ENCODE measurements around the gene HSF4. TPM values are rescaled to one million over a fixed set of nuclear protein-coding genes. Genes with fewer than 3 reads are reported as not detected.

HSF4 gene
- total RNA-seq, 2 donors from 2014 or later, result 63.4 to 87.7 TPM

- Mint-ChIP-seq H3K27me3 (ENCODE audit: low read depth) (peaks cover 61% of the 10 kb centered on the region), H3K9me3 (no peaks in the 10 kb centered on the region), H3K27ac (no peak overlapping the region), H3K4me3 (no peak overlapping the region), H3K4me1 (ENCODE audit: low read depth) (peaks cover 30% of the 10 kb centered on the region), H3K36me3 (ENCODE audit: insufficient read depth in 2 of 2) (no peaks in the 10 kb centered on the region)
- ATAC-seq (replicated peaks in 1 of 2), result no peak
- no peak for DNase-seq
These were observed 12.1 kb downstream of the HSF4 start for GRCh38 chr16:67176662-67177061.

GRCh38 chr16:67177743-67178699, 13.5 kb downstream of the HSF4 start:
- Mint-ChIP-seq H3K4me3 (peak overlapping the region; percentile 65 to 67), H3K27me3 (ENCODE audit: low read depth) (peaks cover 47% of the 10 kb centered on the region), H3K27ac (no peak overlapping the region), H3K36me3 (ENCODE audit: insufficient read depth in 2 of 2) (no peaks in the 10 kb centered on the region), H3K9me3 (no peaks in the 10 kb centered on the region), H3K4me1 (ENCODE audit: low read depth) (peaks cover 25% of the 10 kb centered on the region)
- DNase-seq (peak; percentile 50 to 54), ATAC-seq (replicated peaks in 1 of 2) (peak; percentile 50 to 53)

DNA sequence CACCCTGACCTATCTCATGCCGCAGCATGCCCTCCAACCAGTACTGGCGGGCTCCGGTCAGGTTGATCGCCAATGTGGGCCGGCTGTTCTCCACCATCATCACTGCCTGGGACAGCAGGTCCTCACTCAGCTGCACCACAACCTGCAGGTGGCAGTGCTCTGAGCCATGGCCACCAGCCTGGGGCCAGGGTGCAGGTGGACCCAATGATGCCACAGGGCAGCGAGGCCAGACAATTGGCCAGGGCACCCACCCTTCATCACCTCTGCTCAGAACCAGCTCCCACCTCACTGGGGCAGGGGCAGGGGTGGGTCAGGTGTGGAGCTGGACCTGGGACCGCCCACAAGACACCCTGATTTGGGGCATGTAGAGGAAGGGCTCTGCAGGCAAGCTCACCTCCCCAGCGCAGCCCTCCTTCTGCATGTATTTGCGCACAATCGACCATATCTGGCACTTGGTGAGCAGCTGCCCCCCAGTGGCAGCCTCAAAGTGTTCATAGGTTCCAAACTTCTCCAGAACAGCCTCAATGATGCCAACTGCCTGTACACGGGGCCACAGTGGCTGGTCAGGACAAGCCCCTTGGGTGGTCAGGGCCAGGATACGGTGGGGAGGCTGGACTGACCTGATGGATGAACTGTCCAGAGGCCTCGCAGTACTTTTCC, 15.0 kb downstream of the HSF4 start:
- DNase-seq (no peak), ATAC-seq (replicated peaks in 1 of 2) (no peak)
- Mint-ChIP-seq H3K36me3 (ENCODE audit: insufficient read depth in 2 of 2) (no peaks in the 10 kb centered on the region), H3K9me3 (no peaks in the 10 kb centered on the region), H3K4me3 (peak overlapping the region in 1 of 2 donors; percentile 21), H3K4me1 (ENCODE audit: low read depth) (peaks cover 15% of the 10 kb centered on the region), H3K27ac (no peak overlapping the region), H3K27me3 (ENCODE audit: low read depth) (peaks cover 37% of the 10 kb centered on the region)

DNA sequence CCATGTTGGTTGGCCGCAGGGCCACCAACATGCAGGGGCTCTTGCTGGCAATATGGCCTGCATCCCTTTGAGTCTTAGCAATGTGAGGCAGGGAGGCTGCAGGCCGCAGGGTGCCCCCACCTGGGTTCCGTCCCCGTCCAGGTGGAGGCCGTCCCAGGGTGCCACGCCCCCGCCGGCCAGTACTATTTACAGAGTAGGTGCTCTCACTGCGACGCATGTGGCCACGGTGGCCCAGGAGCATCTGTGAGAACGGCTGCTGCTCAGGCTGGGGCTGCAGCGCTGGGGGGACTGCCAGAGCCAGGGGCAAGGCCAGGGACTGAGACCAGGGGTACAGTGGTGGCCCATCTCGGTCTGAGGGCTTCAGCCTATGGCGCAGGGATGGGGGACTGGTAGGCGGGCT, 15.6 kb downstream of the HSF4 start:
- no peaks in the 10 kb centered on the region for H3K9me3 Mint-ChIP-seq
- ATAC-seq (replicated peaks in 1 of 2), result no peak
- H3K4me1 Mint-ChIP-seq (ENCODE audit: low read depth), result peaks cover 21% of the 10 kb centered on the region
- no peak for DNase-seq
- peaks cover 0 to under 1% of the 10 kb centered on the region in 2 donors for H3K36me3 Mint-ChIP-seq (ENCODE audit: insufficient read depth in 2 of 2)
- no peak overlapping the region for H3K4me3 Mint-ChIP-seq
- H3K27ac Mint-ChIP-seq, result no peak overlapping the region
- peaks cover 40% of the 10 kb centered on the region for H3K27me3 Mint-ChIP-seq (ENCODE audit: low read depth)

- Mint-ChIP-seq H3K4me3 (no peak overlapping the region), H3K4me1 (ENCODE audit: low read depth) (peaks cover 28% of the 10 kb centered on the region), H3K9me3 (no peaks in the 10 kb centered on the region), H3K36me3 (ENCODE audit: insufficient read depth in 2 of 2) (peaks cover 0 to 2% of the 10 kb centered on the region in 2 donors), H3K27ac (no peak overlapping the region), H3K27me3 (ENCODE audit: low read depth) (peaks cover 36% of the 10 kb centered on the region)
- DNase-seq (no peak), ATAC-seq (replicated peaks in 1 of 2) (no peak)
These were observed 16.8 kb downstream of the HSF4 start for GRCh38 chr16:67181346-67181745.

DNA sequence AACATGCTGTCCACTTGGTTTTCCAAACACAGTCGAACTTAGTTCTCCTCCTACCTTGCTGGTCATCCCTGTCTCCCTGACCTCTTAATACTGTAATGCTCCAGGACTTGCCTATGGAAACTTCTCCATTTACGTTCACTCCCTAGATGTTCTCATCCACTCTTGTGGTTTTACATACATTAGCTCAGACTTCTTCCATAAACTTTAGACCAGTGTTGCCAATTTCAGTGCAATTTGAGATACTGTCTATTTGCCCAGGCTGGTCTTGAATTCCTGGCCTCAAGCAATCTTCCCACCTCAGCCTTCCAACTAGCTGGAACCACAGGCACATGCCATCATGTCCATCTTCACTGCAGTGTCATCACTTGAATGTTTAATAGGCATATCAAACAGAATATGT, 17.7 kb downstream of the HSF4 start:
- DNase-seq, result no peak
- ATAC-seq (replicated peaks in 1 of 2), result no peak
- Mint-ChIP-seq H3K27me3 (ENCODE audit: low read depth) (peaks cover 28% of the 10 kb centered on the region), H3K27ac (no peak overlapping the region), H3K4me1 (ENCODE audit: low read depth) (peaks cover 27% of the 10 kb centered on the region), H3K9me3 (no peaks in the 10 kb centered on the region), H3K36me3 (ENCODE audit: insufficient read depth in 2 of 2) (peaks cover 0 to 2% of the 10 kb centered on the region in 2 donors), H3K4me3 (no peak overlapping the region)

GRCh38 chr16:67183284-67183626, 18.7 kb downstream of the HSF4 start:
- Mint-ChIP-seq H3K4me1 (ENCODE audit: low read depth) (peaks cover 19% of the 10 kb centered on the region), H3K36me3 (ENCODE audit: insufficient read depth in 2 of 2) (peaks cover 0 to 2% of the 10 kb centered on the region in 2 donors), H3K9me3 (no peaks in the 10 kb centered on the region), H3K27ac (no peak overlapping the region), H3K27me3 (ENCODE audit: low read depth) (peaks cover 21% of the 10 kb centered on the region), H3K4me3 (no peak overlapping the region)
- DNase-seq (no peak), ATAC-seq (replicated peaks in 1 of 2) (no peak)

DNA sequence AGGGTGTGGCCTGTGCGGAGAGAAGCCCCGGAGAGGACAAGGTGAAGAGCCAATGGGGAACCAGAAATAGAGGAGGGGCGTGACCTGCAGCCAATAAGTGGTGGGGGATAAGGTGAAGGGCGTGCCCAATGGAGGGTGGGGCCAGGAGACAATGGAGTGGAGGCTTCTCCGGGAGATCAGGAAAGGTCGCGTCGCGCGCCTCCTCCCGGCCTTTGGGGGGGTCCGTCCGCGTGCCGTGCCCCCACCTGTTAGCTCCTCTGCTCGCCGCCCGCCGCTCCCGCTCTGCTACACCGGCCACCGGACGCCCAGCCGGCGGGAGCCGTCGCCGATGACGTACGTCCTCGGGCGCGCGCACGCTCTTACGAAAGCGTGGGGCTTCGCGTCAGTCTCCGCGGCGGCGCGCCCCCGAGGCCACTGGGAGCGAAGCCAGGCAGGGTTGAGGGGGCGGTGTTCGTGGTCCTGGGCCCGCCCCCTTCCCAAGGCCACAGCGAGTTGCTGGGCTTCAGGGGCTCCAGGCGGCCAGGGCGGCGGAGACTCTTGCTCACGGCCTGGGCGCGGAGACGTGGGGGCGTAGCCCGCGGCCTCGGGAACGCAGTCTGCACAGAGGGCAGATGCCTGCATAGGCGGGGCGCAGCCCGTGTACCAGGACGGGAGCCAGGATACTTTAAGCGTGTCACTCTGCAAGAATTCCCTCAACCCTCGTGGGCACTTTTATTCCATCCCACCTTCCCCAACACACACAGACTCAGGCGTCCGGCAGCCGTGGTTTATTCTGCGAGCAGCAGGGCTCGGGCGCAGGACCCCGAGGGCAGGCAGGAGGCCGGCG, 19.3 kb downstream of the HSF4 start, which contains the start of gene MATCAP1:
Gene MATCAP1, minus strand, starts transcription at position 337 of the 826 bp plus-strand sequence. CDS start 3,353 bp downstream, outside the sequence.
- peak; percentile 93 to 97 for DNase-seq
- Mint-ChIP-seq H3K27ac (no peak within 1 kb of the TSS), H3K27me3 (ENCODE audit: low read depth) (peaks cover 18% of the 10 kb centered on the region), H3K4me3 (no peak within 1 kb of the TSS), H3K4me1 (ENCODE audit: low read depth) (peaks cover 16% of the 10 kb centered on the region), H3K9me3 (no peaks in the 10 kb centered on the region), H3K36me3 (ENCODE audit: insufficient read depth in 2 of 2) (peaks cover 0 to 2% of the 10 kb centered on the region in 2 donors)
- peak; percentile 95 to 96 for ATAC-seq (replicated peaks in 1 of 2)

DNA sequence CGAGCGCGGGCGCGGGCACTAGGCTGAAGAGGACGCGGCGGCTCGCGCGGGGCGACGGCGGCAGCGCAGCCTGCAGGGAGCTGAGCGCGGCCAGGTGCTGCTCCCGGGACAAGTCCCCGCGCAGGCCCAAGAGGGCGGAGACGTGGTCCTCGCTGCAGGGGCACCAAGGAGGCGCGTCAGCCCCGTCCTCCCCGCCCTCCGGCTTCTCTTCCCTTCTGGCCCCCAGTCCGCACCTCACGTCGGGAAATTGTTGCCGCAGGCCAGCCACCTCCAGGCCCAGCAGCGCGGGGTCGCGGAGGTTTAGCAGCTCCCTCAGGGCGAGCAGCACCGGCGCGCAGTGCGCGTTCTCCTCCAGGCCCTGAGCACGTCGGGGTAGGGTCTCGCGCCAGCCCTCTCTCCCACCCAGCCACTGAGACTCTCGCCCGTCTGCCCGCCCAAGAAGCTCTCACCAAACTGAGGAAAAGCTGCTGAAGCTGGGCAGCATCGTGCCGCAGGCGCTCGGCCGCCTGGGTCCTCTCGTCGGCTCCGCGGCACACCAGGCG, 20.0 kb downstream of the HSF4 start:
- Mint-ChIP-seq H3K36me3 (ENCODE audit: insufficient read depth in 2 of 2) (peaks cover 0 to 2% of the 10 kb centered on the region in 2 donors), H3K4me1 (ENCODE audit: low read depth) (peaks cover 14% of the 10 kb centered on the region), H3K27ac (no peak overlapping the region), H3K9me3 (no peaks in the 10 kb centered on the region), H3K4me3 (no peak overlapping the region), H3K27me3 (ENCODE audit: low read depth) (peaks cover 12% of the 10 kb centered on the region)
- DNase-seq, result peak; percentile 41 to 55
- peak; percentile 2 to 14 for ATAC-seq (replicated peaks in 1 of 2)

GRCh38 chr16:67184995-67185650, 20.6 kb downstream of the HSF4 start:
- no peaks in the 10 kb centered on the region for H3K9me3 Mint-ChIP-seq
- peaks cover 12% of the 10 kb centered on the region for H3K27me3 Mint-ChIP-seq (ENCODE audit: low read depth)
- H3K4me1 Mint-ChIP-seq (ENCODE audit: low read depth), result peaks cover 14% of the 10 kb centered on the region
- H3K27ac Mint-ChIP-seq, result peak overlapping the region; percentile 58
- DNase-seq (peak; percentile 90 to 92), ATAC-seq (replicated peaks in 1 of 2) (peak; percentile 28 to 34)
- H3K4me3 Mint-ChIP-seq, result peak overlapping the region in 1 of 2 donors; percentile 94
- H3K36me3 Mint-ChIP-seq (ENCODE audit: insufficient read depth in 2 of 2), result peaks cover 0 to 2% of the 10 kb centered on the region in 2 donors

GRCh38 chr16:67185651-67186134, 21.1 kb downstream of the HSF4 start:
- H3K27me3 Mint-ChIP-seq (ENCODE audit: low read depth), result peaks cover 12% of the 10 kb centered on the region
- no peak overlapping the region for H3K27ac Mint-ChIP-seq
- peaks cover 0 to 2% of the 10 kb centered on the region in 2 donors for H3K36me3 Mint-ChIP-seq (ENCODE audit: insufficient read depth in 2 of 2)
- H3K4me3 Mint-ChIP-seq, result peak overlapping the region in 1 of 2 donors; percentile 94
- DNase-seq (no peak), ATAC-seq (replicated peaks in 1 of 2) (no peak)
- no peaks in the 10 kb centered on the region for H3K9me3 Mint-ChIP-seq
- H3K4me1 Mint-ChIP-seq (ENCODE audit: low read depth), result peaks cover 14% of the 10 kb centered on the region

DNA sequence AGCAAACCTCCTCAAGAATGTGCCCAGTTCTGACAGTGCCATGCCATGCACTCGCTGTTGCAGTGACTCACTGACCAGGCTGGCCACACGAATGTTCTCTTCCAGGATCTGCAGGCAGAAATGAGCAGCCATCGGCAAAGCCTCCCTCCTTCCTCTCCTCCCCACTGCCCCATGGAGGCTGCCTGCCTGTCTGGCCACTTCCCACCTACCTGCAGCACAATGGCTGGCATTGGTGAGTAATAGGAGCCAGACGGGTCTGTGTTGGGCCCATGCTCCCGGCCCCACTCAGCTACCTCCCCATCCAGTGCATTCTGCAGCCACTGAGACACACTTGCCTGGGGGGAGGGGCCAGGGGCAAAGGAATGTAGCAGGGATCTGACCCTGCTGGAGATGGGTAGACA, 22.0 kb downstream of the HSF4 start:
- Mint-ChIP-seq H3K4me3 (no peak overlapping the region), H3K27ac (no peak overlapping the region), H3K27me3 (ENCODE audit: low read depth) (peaks cover 12% of the 10 kb centered on the region), H3K36me3 (ENCODE audit: insufficient read depth in 2 of 2) (peaks cover 0 to 2% of the 10 kb centered on the region in 2 donors), H3K4me1 (ENCODE audit: low read depth) (peaks cover 21% of the 10 kb centered on the region), H3K9me3 (no peaks in the 10 kb centered on the region)
- DNase-seq (no peak), ATAC-seq (replicated peaks in 1 of 2) (no peak)
